Activated naive CD8-positive, alpha-beta T cell treated with anti-CD3 and anti-CD28 coated beads, Interleukin-2, amount 10 ng/mL, durations not matched to agents 7 days and 5 days (primary cell): ENCODE measurements around the gene LRRC72. TPM values are rescaled to one million over a fixed set of nuclear protein-coding genes. Genes with fewer than 3 reads are reported as not detected.

Experiments
- ATAC-seq: fragments of 150-1000 bp; cut with Tn5 transposase; one replicate; pipeline ENCODE4 v1.10.0; 2021; ENCODE audit warnings: low read depth, moderate library complexity
- POLR2A ChIA-PET: fragments of 350-600 bp; sonication (Branson Sonifier 250); formaldehyde crosslinking; loops from one replicate; lab custom pipeline; 2021; ENCODE audit warnings: antibody characterized with exemption; lab: Charles Lee
- DNase-seq: peaks from one replicate; pipeline ENCODE4 v3.0.0; 2021
- H3K27ac Mint-ChIP-seq: one replicate; pipeline ENCODE4 v1.8.0; 2022; ENCODE audit warnings: mild to moderate bottlenecking, mixed read lengths
- H3K27me3 Mint-ChIP-seq: one replicate; pipeline ENCODE4 v1.8.0; 2022; ENCODE audit warnings: mild to moderate bottlenecking, moderate library complexity, mixed read lengths
- H3K36me3 Mint-ChIP-seq: one replicate; pipeline ENCODE4 v1.8.0; 2021; ENCODE audit warnings: mild to moderate bottlenecking, mixed read lengths
- H3K4me1 Mint-ChIP-seq: one replicate; pipeline ENCODE4 v1.8.0; 2021; ENCODE audit warnings: mixed read lengths
- H3K4me3 Mint-ChIP-seq: one replicate; pipeline ENCODE4 v1.8.0; 2022; ENCODE audit warnings: mild to moderate bottlenecking, moderate library complexity, mixed read lengths
- H3K9me3 Mint-ChIP-seq: one replicate; pipeline ENCODE4 v1.8.0; 2021; ENCODE audit warnings: mixed read lengths
- total RNA-seq, 2 experiments: library from RNA; stranded (reverse); gene quantifications; one replicate each; pipeline ENCODE4 v1.2.3, GENCODE V29; 2021

Gene LRRC72
- total RNA-seq, 2 experiments from 2014 or later: not detected

- no peaks in the 10 kb centered on the region for H3K9me3 Mint-ChIP-seq
- no peaks in the 10 kb centered on the region for H3K36me3 Mint-ChIP-seq
- peaks cover 4% of the 10 kb centered on the region for H3K27me3 Mint-ChIP-seq
- ATAC-seq (no peak), DNase-seq (no peak)
- no peaks in the 10 kb centered on the region for H3K4me1 Mint-ChIP-seq
- POLR2A ChIA-PET: no interaction called here
- no peak overlapping the region for H3K4me3 Mint-ChIP-seq
- H3K27ac Mint-ChIP-seq: no peak overlapping the region
These were observed 15.8 kb downstream of the LRRC72 start for GRCh38 chr7:16542401-16542800.

DNA sequence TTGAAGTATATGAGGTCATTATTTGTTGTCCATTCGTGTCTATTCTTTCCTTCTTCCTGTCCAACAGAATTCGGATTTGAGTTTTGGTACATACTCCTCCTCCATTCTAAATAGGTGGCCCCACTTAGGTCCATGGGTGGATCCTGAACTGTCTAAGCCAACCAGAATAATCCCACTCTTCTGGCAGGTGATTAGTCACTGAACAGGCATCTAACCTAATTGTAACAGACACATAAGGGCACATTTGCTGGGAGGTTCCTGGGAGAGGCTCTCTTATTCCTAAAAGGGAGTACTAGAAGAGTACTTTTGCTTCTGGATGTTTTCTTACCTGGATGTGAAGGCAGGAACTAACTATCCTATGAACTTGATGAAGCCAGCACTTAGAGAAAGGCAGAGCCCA is 16.8 kb downstream of the LRRC72 start:
- Mint-ChIP-seq H3K36me3 (no peaks in the 10 kb centered on the region), H3K4me3 (no peak overlapping the region), H3K4me1 (no peaks in the 10 kb centered on the region), H3K27ac (no peak overlapping the region), H3K9me3 (no peaks in the 10 kb centered on the region), H3K27me3 (peaks cover 4% of the 10 kb centered on the region)
- ATAC-seq (no peak), DNase-seq (no peak)
- POLR2A ChIA-PET: no interaction called here

DNA sequence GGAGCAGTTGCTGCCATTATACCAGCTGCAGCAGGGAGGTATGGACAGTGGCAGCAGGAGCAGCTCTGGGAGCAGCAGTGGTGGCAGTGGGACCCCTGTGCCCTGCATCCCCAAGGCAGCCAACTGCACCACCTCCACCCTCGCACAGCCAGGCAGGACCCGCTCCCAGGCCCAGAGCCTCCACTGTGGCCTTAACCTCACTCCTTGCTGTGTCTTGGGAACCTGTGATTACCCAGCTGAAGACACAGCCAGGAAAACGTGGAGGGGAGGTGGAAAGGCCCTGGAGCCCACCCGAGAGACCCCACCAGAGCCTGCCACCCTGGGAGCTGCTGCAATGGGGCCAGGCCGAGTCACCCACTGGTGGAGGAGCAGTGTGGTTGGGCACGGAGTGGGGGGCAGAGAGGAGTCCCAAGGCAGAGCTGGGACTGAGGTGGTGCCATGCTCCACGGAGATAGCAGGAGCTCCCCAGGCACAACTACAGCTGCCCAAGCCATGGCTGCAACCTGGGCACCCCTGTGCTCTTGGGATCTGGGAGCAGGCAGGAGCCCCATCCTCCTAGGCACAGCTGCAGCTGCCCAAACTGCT is 20.4 kb downstream of the LRRC72 start:
- ATAC-seq (no peak), DNase-seq (no peak)
- Mint-ChIP-seq H3K27ac (no peak overlapping the region), H3K27me3 (peaks cover 4% of the 10 kb centered on the region), H3K9me3 (no peaks in the 10 kb centered on the region), H3K4me1 (no peaks in the 10 kb centered on the region), H3K4me3 (no peak overlapping the region), H3K36me3 (no peaks in the 10 kb centered on the region)
- POLR2A ChIA-PET: no interaction called here

DNA sequence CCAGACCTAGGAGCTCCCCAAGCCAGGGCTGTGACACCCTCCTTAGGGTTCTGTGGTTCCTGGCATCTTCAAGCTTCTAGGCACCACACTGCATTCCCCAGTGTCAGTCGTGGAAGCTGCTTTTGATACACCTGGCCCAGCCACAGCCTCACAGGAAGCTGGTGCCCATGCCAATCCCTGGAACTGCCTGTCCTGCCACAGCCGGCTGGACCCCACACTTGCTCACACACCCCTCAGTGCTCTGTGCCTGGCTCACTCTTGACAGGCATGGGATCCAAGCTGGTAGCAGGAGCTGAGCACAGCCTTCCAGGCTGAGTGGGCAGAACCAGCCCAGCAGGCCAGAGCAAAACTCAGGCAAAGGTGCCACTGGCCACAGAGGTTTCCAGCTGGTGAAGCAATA is 21.8 kb downstream of the LRRC72 start:
- Mint-ChIP-seq H3K27me3 (peaks cover 3% of the 10 kb centered on the region), H3K9me3 (no peaks in the 10 kb centered on the region), H3K4me3 (no peak overlapping the region), H3K4me1 (no peaks in the 10 kb centered on the region), H3K27ac (no peak overlapping the region), H3K36me3 (no peaks in the 10 kb centered on the region)
- no peak for DNase-seq
- POLR2A ChIA-PET: no interaction called here
- no peak for ATAC-seq

DNA sequence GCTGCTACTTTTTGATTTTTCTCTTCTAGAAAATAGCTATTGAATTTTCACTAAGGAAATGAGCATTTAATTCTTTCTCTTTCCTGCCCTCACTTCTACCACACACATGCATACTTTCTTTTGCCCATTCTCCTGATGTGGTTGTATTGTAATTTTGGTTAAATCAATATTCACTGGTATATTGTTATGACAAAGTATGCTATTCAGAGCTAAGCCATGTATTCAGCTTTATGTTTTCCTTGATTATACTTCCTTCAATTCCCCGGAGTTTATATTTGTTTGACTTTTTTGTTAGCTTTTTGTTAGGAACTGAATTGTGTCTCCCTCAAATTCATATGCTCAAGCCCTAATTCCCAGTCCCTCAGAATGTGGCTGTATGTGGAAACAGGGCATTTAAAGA is 24.0 kb downstream of the LRRC72 start:
- no peaks in the 10 kb centered on the region for H3K9me3 Mint-ChIP-seq
- ATAC-seq (no peak), DNase-seq (no peak)
- POLR2A ChIA-PET: no interaction called here
- peaks cover 2% of the 10 kb centered on the region for H3K27me3 Mint-ChIP-seq
- H3K4me1 Mint-ChIP-seq: no peaks in the 10 kb centered on the region
- no peak overlapping the region for H3K4me3 Mint-ChIP-seq
- H3K27ac Mint-ChIP-seq: no peak overlapping the region
- no peaks in the 10 kb centered on the region for H3K36me3 Mint-ChIP-seq

DNA sequence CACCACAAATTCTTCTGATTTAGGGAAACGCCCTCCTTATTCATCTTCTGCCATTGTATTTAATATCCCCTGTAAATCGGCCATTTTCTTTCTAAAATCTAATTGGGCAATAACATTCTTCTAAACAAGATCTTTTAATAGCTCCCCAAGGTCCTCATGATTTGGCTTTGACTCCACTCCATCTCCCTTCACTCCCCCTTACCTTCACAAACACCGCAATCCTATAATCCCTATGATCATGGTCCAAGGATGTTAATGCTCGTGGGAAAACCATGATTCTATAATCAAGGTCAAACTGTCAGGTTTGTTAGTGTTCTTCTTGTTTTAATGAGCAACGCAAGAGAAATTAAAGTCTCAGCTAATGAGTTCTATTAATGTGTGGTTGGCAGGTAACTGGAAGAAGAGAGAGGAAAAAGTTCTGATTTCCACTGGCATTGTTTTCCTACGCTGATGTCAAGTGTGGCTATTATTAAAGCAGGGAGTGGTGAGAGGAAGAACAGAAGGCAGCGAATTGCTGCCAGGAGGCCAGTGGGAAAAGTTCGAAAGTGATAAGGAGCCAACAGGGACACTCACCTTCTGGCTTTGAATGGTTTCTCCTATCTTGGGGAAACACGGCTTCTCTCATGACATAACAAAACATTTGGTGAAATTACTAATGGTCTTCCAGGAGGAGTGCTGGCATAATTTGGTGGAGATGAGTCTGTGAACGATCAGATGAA is 28.1 kb downstream of the LRRC72 start:
- H3K27ac Mint-ChIP-seq: no peak overlapping the region
- H3K36me3 Mint-ChIP-seq: no peaks in the 10 kb centered on the region
- POLR2A ChIA-PET: no interaction called here
- peaks cover 2% of the 10 kb centered on the region for H3K27me3 Mint-ChIP-seq
- ATAC-seq (no peak), DNase-seq (no peak)
- no peak overlapping the region for H3K4me3 Mint-ChIP-seq
- H3K9me3 Mint-ChIP-seq: no peaks in the 10 kb centered on the region
- H3K4me1 Mint-ChIP-seq: no peaks in the 10 kb centered on the region

- POLR2A ChIA-PET: no interaction called here
- no peaks in the 10 kb centered on the region for H3K4me1 Mint-ChIP-seq
- H3K36me3 Mint-ChIP-seq: no peaks in the 10 kb centered on the region
- no peak for ATAC-seq
- H3K27ac Mint-ChIP-seq: no peak overlapping the region
- DNase-seq: no peak
- H3K9me3 Mint-ChIP-seq: no peaks in the 10 kb centered on the region
- H3K4me3 Mint-ChIP-seq: no peak overlapping the region
- peaks cover 2% of the 10 kb centered on the region for H3K27me3 Mint-ChIP-seq
These were observed 29.7 kb downstream of the LRRC72 start for GRCh38 chr7:16556359-16556758.

DNA sequence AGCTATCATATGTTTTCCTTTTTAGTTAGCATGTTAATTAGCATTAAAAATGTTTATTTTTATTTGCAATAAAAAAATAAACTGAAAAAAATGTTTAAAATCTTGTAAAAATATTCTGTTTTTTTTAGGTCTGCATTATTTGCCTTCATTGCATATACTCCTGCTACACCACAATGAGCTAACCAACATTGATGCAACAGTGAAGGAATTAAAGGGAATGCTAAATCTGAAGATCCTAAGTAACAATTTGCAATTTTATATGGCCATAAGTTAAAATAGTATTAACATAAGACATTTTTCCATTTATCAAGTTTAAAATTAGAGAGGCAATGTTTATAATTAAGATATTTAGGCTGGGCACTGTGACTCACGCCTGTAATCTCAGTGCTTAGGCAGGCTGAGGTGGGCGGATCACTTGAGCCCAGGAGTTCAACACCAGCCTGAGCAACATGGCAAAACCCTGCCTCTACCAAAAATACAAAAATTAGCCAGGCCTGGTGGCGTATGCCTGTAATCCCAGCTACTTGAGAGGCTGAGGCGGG is 32.2 kb downstream of the LRRC72 start:
- POLR2A ChIA-PET: no interaction called here
- Mint-ChIP-seq H3K4me1 (peaks cover 4% of the 10 kb centered on the region), H3K27me3 (no peaks in the 10 kb centered on the region), H3K9me3 (no peaks in the 10 kb centered on the region), H3K4me3 (no peak overlapping the region), H3K36me3 (no peaks in the 10 kb centered on the region), H3K27ac (no peak overlapping the region)
- ATAC-seq: no peak
- no peak for DNase-seq

DNA sequence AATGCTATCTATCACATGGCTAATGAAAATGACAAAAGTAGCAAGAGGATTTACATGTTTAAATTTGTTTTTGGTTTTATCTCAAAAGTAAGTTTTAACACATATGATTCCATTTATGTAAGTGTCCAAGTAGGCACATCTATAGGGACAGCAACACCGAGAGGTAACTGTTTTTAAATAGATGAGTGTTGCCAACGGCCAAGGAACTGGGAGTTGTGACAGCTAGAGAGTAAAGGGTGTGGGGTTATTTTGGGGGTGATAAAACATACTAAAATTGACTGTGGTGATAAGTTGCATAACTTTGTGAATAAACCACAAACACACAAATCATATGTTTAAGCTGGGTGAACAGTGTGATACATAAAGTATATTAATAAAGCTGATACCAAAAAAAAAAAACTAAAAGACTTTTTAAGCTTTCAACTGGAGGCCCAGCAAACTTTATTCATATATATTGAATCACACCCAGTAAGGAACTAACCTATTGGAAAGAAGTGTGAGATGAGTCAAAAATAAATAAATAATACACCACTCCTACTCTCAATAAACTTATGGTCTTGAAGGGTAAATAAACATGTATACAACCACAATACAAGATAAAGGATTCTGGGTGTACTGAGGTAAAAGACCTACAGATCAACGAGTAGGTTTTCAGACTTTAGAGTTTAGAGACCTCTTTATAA is 33.0 kb downstream of the LRRC72 start:
- Mint-ChIP-seq H3K4me3 (no peak overlapping the region), H3K27ac (no peak overlapping the region), H3K36me3 (no peaks in the 10 kb centered on the region), H3K27me3 (no peaks in the 10 kb centered on the region), H3K9me3 (no peaks in the 10 kb centered on the region), H3K4me1 (peaks cover 9% of the 10 kb centered on the region)
- DNase-seq (no peak), ATAC-seq (no peak)
- POLR2A ChIA-PET: no interaction called here

DNA sequence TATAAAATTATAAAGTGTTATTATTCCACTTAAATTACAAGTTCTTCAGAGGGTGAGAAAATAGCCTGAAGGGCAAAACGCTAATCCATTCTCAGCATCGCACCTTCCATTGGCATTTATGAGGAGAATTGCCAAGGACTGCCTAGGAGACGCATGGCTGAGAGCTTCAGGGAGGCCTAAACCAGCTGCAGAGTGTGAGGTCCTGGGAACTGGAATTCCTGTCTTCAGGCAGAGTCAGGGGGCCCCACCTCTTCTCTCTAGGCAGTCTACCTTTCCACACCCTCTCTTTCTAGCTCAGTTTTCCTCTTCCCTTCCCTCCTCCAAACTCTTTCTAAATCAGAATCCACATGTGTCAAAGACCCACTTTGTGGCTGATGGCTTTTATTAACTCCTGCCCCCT is 35.3 kb downstream of the LRRC72 start:
- Mint-ChIP-seq H3K4me3 (no peak overlapping the region), H3K36me3 (no peaks in the 10 kb centered on the region), H3K4me1 (peaks cover 11% of the 10 kb centered on the region), H3K27ac (no peak overlapping the region), H3K27me3 (no peaks in the 10 kb centered on the region), H3K9me3 (no peaks in the 10 kb centered on the region)
- DNase-seq (no peak), ATAC-seq (no peak)
- POLR2A ChIA-PET: no interaction called here

DNA sequence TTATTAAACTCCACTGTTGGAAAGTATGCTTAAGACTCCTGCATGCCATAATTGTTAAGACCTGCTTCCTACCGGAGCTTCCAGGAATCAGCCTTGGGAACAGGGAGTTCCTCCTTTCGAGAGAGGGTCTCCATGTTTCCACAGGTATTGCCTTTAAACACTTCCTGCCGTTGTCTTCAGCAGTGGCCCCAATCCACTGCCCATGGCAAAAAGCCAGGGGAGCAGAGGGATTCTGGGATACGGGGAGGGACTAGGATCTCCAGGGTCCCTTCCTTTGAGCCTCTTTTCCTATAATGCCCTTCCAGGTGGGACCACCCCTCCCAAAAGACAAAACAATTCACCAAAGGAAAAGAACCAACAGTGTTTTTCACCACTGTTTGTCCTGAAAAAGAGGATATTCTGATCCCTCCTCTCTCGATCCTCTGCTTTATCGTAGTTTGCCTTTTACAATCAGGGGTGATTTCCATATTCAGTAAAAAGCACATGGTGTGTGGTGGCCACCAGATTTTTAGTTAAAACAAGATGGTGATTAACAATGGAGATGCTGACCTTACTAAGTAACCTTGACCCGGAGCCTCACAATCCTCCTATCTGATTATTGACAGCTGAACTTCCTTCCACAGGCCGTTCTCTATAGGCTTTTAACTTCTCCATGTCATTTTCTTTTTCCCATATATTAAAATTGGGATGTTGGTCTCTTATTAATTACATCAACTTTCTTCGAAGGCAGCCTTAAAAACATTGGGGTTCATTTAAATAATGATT is 36.0 kb downstream of the LRRC72 start:
- POLR2A ChIA-PET: interaction anchor here (1.0 kb wide), 1 partner anchor 484 kb away, joined by 3 read pairs; no protein-coding TSS in a partner anchor
- Mint-ChIP-seq H3K4me1 (peaks cover 11% of the 10 kb centered on the region), H3K27me3 (no peaks in the 10 kb centered on the region), H3K27ac (no peak overlapping the region), H3K4me3 (peak overlapping the region; percentile 77), H3K36me3 (no peaks in the 10 kb centered on the region), H3K9me3 (no peaks in the 10 kb centered on the region)
- DNase-seq (no peak), ATAC-seq (no peak)

DNA sequence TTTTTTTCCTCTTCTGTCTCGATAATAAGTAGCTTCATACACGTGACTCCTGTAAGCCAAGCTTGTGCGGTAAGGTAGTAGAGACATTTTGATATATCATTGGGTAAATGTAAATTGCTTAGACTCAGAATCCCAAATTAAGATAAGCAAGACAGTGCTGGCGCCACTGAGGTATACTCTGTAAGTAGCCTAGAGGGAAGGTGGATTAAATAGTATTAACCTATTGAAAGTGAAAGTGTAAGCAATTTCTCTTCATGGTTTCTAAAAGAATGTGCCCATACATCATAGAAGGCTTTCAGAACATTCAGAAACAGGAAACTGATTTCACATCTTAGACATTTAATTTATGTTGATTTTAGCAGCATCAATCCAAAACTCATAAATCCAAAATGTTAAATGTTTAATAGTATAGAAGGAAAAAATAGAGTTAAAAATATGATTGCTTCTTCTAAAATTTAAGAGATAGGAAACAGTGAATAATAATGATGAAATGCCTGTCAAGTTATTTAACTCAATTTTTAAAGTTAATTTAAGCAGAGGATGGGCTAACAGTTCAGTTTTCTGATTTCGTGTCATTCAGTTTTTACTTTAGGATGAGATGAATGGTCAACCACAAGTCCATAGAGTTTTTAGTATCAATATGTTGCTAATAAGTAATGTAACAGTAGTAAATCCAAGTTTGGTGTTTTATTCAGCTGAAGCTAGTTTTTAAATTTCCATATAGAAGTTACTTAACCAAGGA is 36.8 kb downstream of the LRRC72 start:
- Mint-ChIP-seq H3K4me1 (peaks cover 11% of the 10 kb centered on the region), H3K9me3 (no peaks in the 10 kb centered on the region), H3K36me3 (no peaks in the 10 kb centered on the region), H3K27ac (peak overlapping the region; percentile 83), H3K27me3 (no peaks in the 10 kb centered on the region), H3K4me3 (peak overlapping the region; percentile 77)
- DNase-seq: no peak
- POLR2A ChIA-PET: interaction anchor here (1.0 to 2.4 kb wide), 2 partner anchors 143 to 485 kb away, joined by 3 to 14 read pairs; no protein-coding TSS in a partner anchor
- peak; percentile 88 for ATAC-seq
